ENCODE results near the gene TSEN15.

- no peak for TF ChIP-seq CTCF (IDR thresholded peaks at IDR 0.05)
- no peak for TF ChIP-seq EP300 (IDR thresholded peaks at IDR 0.05)
Measured at GRCh38 chr1:184116287-184116686, 64.8 kb downstream of the TSEN15 start.
